B cell (primary cell): ENCODE data around the gene ORAI3. TPM values are rescaled to one million over a fixed set of nuclear protein-coding genes. Genes with fewer than 3 reads are reported as not detected.

ENCODE experiments used
- ATAC-seq: fragments of 200-7000 bp; cut with Tn5 transposase; one replicate; pipeline ENCODE4 v1.10.0; 2021; ENCODE audit warnings: low read depth, mild to moderate bottlenecking, moderate number of reproducible peaks, moderate library complexity
- CTCF ChIA-PET: fragments of 350-600 bp; sonication (Branson Sonifier 250); formaldehyde crosslinking; loops from one replicate; lab custom pipeline; 2021; ENCODE audit warnings: antibody characterized with exemption, inconsistent platforms; lab: Charles Lee
- POLR2A ChIA-PET: fragments of 350-600 bp; sonication (Branson Sonifier 250); formaldehyde crosslinking; loops from one replicate; lab custom pipeline; 2021; ENCODE audit warnings: antibody characterized with exemption; lab: Charles Lee
- DNase-seq: peaks from one replicate; pipeline ENCODE4 v3.0.0; 2013
- H2AFZ ChIP-seq: 2 replicates; pipeline ENCODE4 v1.6.1; 2012; ENCODE audit warnings: mild to moderate bottlenecking, low read depth, low read length; ENCODE audit not compliant: insufficient read depth, poor library complexity, severe bottlenecking
- H3K27ac ChIP-seq, 2 donors: 1 replicate in 1 of 2; 2 replicates in 1 of 2; pipeline ENCODE4 v1.5.1; 2012 to 2013; ENCODE audit warnings: low read length in 2 of 2, mild to moderate bottlenecking in 2 of 2, moderate library complexity in 1 of 2
- H3K27me3 ChIP-seq, 4 experiments: fragments of 200-600 bp in 1 of 4; sonication (generic) in 1 of 4; replicated peaks in 1 of 4; 1 replicate in 2 of 4; 2 replicates in 2 of 4; pipeline versions ENCODE4 v1.6.1 to v1.7.0; 2013 to 2016; ENCODE audit warnings: low read length in 3 of 4, mild to moderate bottlenecking in 2 of 4, mixed read lengths in 1 of 4, moderate library complexity in 1 of 4; ENCODE audit not compliant: insufficient read depth in 4 of 4, control insufficient read depth in 3 of 4; ENCODE audit errors: control extremely low read depth in 1 of 4
- H3K36me3 ChIP-seq, 2 experiments: replicated peaks in 1 of 2; 1 replicate in 1 of 2; 2 replicates in 1 of 2; pipeline versions ENCODE4 v1.6.1 to v1.7.1; 2013; ENCODE audit warnings: low read length in 1 of 2; ENCODE audit not compliant: insufficient read depth in 2 of 2, control insufficient read depth in 1 of 2; ENCODE audit errors: control extremely low read depth in 1 of 2, extremely low read depth in 1 of 2
- H3K4me1 ChIP-seq, 2 donors: fragments of 200-600 bp in 1 of 2; sonication (generic) in 1 of 2; 1 replicate in 1 of 2; 2 replicates in 1 of 2; pipeline versions ENCODE4 v1.5.1 to v1.6.1; 2013 to 2017; ENCODE audit warnings: low read length in 2 of 2; ENCODE audit not compliant: control insufficient read depth in 2 of 2, insufficient read depth in 2 of 2
- H3K4me2 ChIP-seq: replicated peaks from 2 replicates; pipeline ENCODE3; 2012; ENCODE audit warnings: mild to moderate bottlenecking, low read depth, low read length; ENCODE audit not compliant: poor library complexity, severe bottlenecking
- H3K4me3 ChIP-seq, 5 experiments: fragments of 200-600 bp in 1 of 5; sonication (generic) in 1 of 5; 1 replicate in 3 of 5; 2 replicates in 2 of 5; pipeline versions ENCODE4 v1.5.1 to v1.7.0; 2011 to 2016; ENCODE audit warnings: low read length in 4 of 5, mild to moderate bottlenecking in 4 of 5, low read depth in 2 of 5, control low read depth in 1 of 5, moderate library complexity in 1 of 5; ENCODE audit not compliant: insufficient read depth in 1 of 5; ENCODE audit errors: control extremely low read depth in 1 of 5, extremely low read depth in 1 of 5
- H3K79me2 ChIP-seq: fragments of 200-600 bp; sonication (generic); one replicate; pipeline ENCODE4 v1.6.0; 2016; ENCODE audit warnings: low read length; ENCODE audit not compliant: control insufficient read depth, insufficient read depth
- H3K9ac ChIP-seq: fragments of 200-600 bp; sonication (generic); 2 replicates; pipeline ENCODE4 v1.6.1; 2017; ENCODE audit warnings: mild to moderate bottlenecking, low read length, moderate library complexity
- H3K9me3 ChIP-seq, 3 donors: one replicate each; pipeline versions ENCODE4 v1.6.1 to v1.7.1; 2013; ENCODE audit warnings: low read length in 2 of 3; ENCODE audit not compliant: control insufficient read depth in 2 of 3, insufficient read depth in 1 of 3; ENCODE audit errors: control extremely low read depth in 1 of 3
- H4K20me1 ChIP-seq: 2 replicates; pipeline ENCODE4 v1.6.0; 2012; ENCODE audit warnings: mild to moderate bottlenecking, low read length; ENCODE audit not compliant: insufficient read depth, control insufficient read depth, poor library complexity, severe bottlenecking
- H3K27ac Mint-ChIP-seq: one replicate; pipeline ENCODE4 v1.8.0; 2021; ENCODE audit warnings: mixed read lengths
- H3K27me3 Mint-ChIP-seq: one replicate; pipeline ENCODE4 v1.8.0; 2021; ENCODE audit warnings: mixed read lengths
- H3K4me1 Mint-ChIP-seq: one replicate; pipeline ENCODE4 v1.8.0; 2021; ENCODE audit warnings: mixed read lengths
- H3K4me3 Mint-ChIP-seq: one replicate; pipeline ENCODE4 v1.8.0; 2021; ENCODE audit warnings: mixed read lengths
- H3K9me3 Mint-ChIP-seq: one replicate; pipeline ENCODE4 v1.8.0; 2022; ENCODE audit warnings: mixed read lengths; ENCODE audit not compliant: insufficient read depth
- CTCF ChIP-seq: fragments of 200-600 bp; IDR thresholded peaks from one replicate; pipeline ENCODE4 v1.8.0; 2022; ENCODE audit warnings: antibody characterized with exemption, mild to moderate bottlenecking
- EZH2 ChIP-seq: IDR thresholded peaks from 2 replicates; pipeline ENCODE4 v1.6.1; 2012; ENCODE audit warnings: borderline replicate concordance, low read depth, mild to moderate bottlenecking, moderate library complexity, low read length; ENCODE audit not compliant: insufficient read depth, poor library complexity, severe bottlenecking
- WGBS: methylation state at CpG from one replicate; pipeline ENCODE4 v1.1.5; 2013; ENCODE audit warnings: missing lambda C conversion rate; ENCODE audit not compliant: insufficient coverage; 5-methylcytosine and 5-hydroxymethylcytosine counted together
- intact Hi-C: fragments of 100-400 bp; cut with micrococcal nuclease; formaldehyde crosslinking; loops from one replicate; pipeline ENCODE4 v1.10.0; 2022
- polyA plus RNA-seq: library from polyadenylated mRNA; depleted of rRNA; stranded (reverse); fragments of >200 nt; gene quantifications from 2 replicates; pipeline ENCODE4 v1.2.3, GENCODE V29; 2012
- total RNA-seq, 2 donors: library from RNA; stranded (reverse); fragments of 120-200 nt in 1 of 2; gene quantifications; 1 replicate in 1 of 2; 2 replicates in 1 of 2; pipeline versions ENCODE4 v1.2.3 to v1.2.4, GENCODE V29; 2013 to 2022

Gene ORAI3
- total and polyA plus RNA-seq, 2 donors (not counting 1 experiment from before 2014, with no cell fraction given), result 32.2 to 51.8 TPM

- Mint-ChIP-seq H3K9me3 (no peaks in the 10 kb centered on the region), H3K27ac (no peak overlapping the region), H3K27me3 (no peaks in the 10 kb centered on the region), H3K4me3 (no peak overlapping the region), H3K4me1 (peaks cover 1% of the 10 kb centered on the region)
- ATAC-seq (no peak), DNase-seq (no peak)
- Histone ChIP-seq H2AFZ (no peak overlapping the region), H3K36me3 (peaks cover 7 to 76% of the 10 kb centered on the region in 2 experiments), H3K9ac (no peak overlapping the region), H3K27me3 (no peaks in the 10 kb centered on the region), H3K9me3 (no peaks in the 10 kb centered on the region), H3K79me2 (peaks cover 41% of the 10 kb centered on the region), H3K4me3 (no peak overlapping the region), H4K20me1 (peaks cover 18% of the 10 kb centered on the region), H3K27ac (no peak overlapping the region), H3K4me2 (no peak overlapping the region), H3K4me1 (no peaks in the 10 kb centered on the region)
- 99% methylated on average over 19 of the region's 19 CpGs for WGBS
- intact Hi-C loops, result no loop called here
- ChIA-PET CTCF (no interaction called here), POLR2A (interaction anchor here (0.7 kb wide), 1 partner anchor 220 kb away, joined by 8 read pairs; no protein-coding TSS in a partner anchor)
- no peak for TF ChIP-seq EZH2
- no peak for TF ChIP-seq CTCF
These were observed 17.3 kb downstream of the ORAI3 start for GRCh38 chr16:30966033-30966619.

GRCh38 chr16:30967795-30968194 is 18.9 kb downstream of the ORAI3 start:
- DNase-seq, result no peak
- Histone ChIP-seq H3K36me3 (peaks cover 3 to 77% of the 10 kb centered on the region in 2 experiments), H2AFZ (no peak overlapping the region), H3K27ac (no peak overlapping the region), H3K4me3 (no peak overlapping the region), H3K27me3 (no peaks in the 10 kb centered on the region), H3K9ac (no peak overlapping the region), H3K79me2 (peaks cover 35% of the 10 kb centered on the region), H3K9me3 (no peaks in the 10 kb centered on the region), H3K4me1 (no peaks in the 10 kb centered on the region), H4K20me1 (peaks cover 18% of the 10 kb centered on the region), H3K4me2 (no peak overlapping the region)
- Mint-ChIP-seq H3K9me3 (no peaks in the 10 kb centered on the region), H3K4me3 (no peak overlapping the region), H3K27me3 (no peaks in the 10 kb centered on the region), H3K27ac (no peak overlapping the region), H3K4me1 (peaks cover 1% of the 10 kb centered on the region)
- TF ChIP-seq EZH2, result no peak
- TF ChIP-seq CTCF, result no peak
- WGBS, result 96% methylated on average over 4 of the region's 4 CpGs
- intact Hi-C loops, result no loop called here
- POLR2A ChIA-PET, result no interaction called here
- ATAC-seq, result no peak
- CTCF ChIA-PET, result interaction anchor here (0.5 to 1.8 kb wide), 3 partner anchors 17 to 353 kb away, joined by 3 to 4 read pairs (median 4); partner anchors contain the start of gene HSD3B7
